ENCODE results near the gene HIF3A.

The HIF3A gene

GRCh38 chr19:46346821-46347571 lies 50.2 kb downstream of the HIF3A start, which contains the start of gene PPP5C:
Gene PPP5C (plus strand): TSS chr19:46347087. CDS start chr19:46347097, 10 bp downstream.
- TF ChIP-seq, protein P1, sequence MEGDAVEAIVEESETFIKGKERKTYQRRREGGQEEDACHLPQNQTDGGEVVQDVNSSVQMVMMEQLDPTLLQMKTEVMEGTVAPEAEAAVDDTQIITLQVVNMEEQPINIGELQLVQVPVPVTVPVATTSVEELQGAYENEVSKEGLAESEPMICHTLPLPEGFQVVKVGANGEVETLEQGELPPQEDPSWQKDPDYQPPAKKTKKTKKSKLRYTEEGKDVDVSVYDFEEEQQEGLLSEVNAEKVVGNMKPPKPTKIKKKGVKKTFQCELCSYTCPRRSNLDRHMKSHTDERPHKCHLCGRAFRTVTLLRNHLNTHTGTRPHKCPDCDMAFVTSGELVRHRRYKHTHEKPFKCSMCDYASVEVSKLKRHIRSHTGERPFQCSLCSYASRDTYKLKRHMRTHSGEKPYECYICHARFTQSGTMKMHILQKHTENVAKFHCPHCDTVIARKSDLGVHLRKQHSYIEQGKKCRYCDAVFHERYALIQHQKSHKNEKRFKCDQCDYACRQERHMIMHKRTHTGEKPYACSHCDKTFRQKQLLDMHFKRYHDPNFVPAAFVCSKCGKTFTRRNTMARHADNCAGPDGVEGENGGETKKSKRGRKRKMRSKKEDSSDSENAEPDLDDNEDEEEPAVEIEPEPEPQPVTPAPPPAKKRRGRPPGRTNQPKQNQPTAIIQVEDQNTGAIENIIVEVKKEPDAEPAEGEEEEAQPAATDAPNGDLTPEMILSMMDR (conservative IDR thresholded peaks at IDR 0.05; ENCODE audit: low read length), result peak; percentile 84
- H3K4me3 ChIP-seq (ENCODE audit: low read length), result peak within 1 kb of the TSS; percentile 94
- DNase-seq (ENCODE audit: low read depth), result peak; percentile 96

DNA sequence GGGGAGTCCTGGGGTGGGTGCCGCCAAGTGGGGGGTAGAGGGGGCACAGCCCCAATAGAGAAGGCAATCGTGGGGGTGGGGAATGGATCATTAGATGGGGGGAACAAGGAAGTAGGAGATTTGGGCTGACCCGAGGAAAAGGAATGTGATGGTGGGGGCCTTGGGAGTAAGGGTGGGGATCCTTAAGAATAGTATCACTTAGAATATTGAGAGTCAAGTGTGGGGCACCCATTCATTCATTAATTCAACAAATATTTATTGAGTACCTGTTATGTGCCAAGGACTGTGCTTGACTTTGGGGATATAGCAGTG lies 50.7 kb downstream of the HIF3A start:
- TF ChIP-seq, protein P1 (conservative IDR thresholded peaks at IDR 0.05; ENCODE audit: low read length), result no peak
- DNase-seq (ENCODE audit: low read depth), result no peak
- H3K4me3 ChIP-seq (ENCODE audit: low read length), result peak overlapping the region; percentile 94

DNA sequence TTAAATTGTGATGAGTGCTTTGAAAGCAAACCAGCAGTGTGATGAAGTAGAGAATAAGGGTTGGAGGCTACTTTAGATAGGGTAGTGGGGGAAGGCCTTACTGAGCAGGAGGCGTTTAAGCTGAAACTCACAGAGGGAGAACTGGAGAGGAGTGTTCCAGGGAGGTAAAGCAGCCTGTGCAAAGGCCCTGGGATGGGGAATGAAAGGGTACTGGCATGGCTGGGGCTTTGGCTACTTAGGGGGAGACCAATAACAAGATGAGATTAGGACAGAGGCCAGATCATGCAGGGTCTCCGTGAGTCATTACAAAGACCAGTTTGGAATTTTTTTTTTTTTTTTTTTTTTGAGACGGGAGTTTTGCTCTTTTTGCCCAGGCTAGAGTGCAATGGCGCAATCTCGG lies 51.1 kb downstream of the HIF3A start:
- peak overlapping the region; percentile 94 for H3K4me3 ChIP-seq (ENCODE audit: low read length)
- TF ChIP-seq, protein P1 (conservative IDR thresholded peaks at IDR 0.05; ENCODE audit: low read length), result no peak
- DNase-seq (ENCODE audit: low read depth), result no peak

DNA sequence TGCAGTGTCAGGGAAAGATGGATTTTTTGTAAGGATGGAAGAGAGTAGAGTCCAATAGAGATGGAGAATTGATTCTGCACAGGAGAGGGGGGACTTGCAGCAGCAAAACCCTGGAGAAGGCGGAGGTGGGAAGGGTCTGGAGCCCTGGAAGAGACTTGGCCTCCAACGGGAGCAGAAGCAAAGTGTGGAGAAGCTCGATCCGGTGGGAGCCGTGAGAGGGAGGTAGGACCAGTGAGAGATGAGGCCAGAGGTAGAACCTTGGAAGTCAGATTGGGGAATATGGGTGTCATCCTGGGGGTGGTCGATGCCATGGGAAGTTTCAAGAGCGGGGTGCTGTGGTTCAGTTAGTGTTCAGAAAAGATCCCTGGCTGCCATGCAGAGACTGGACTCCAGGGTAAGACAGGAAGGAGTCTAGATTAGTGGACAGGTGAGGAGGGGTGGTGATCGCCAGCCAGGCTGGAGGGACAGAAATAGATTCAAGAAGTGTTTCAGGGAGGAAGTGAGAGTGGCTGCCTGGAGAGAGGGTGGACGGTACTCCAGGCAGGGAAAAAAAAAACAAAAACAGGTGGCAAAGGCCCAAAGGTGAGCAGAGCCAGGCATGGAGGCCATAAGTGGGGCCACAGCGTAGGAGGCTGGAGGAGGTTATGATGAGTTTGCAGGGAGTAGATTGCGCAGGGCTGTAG lies 52.6 kb downstream of the HIF3A start:
- H3K4me3 ChIP-seq (ENCODE audit: low read length), result no peak overlapping the region
- no peak for DNase-seq (ENCODE audit: low read depth)
- TF ChIP-seq, protein P1 (conservative IDR thresholded peaks at IDR 0.05; ENCODE audit: low read length), result no peak

DNA sequence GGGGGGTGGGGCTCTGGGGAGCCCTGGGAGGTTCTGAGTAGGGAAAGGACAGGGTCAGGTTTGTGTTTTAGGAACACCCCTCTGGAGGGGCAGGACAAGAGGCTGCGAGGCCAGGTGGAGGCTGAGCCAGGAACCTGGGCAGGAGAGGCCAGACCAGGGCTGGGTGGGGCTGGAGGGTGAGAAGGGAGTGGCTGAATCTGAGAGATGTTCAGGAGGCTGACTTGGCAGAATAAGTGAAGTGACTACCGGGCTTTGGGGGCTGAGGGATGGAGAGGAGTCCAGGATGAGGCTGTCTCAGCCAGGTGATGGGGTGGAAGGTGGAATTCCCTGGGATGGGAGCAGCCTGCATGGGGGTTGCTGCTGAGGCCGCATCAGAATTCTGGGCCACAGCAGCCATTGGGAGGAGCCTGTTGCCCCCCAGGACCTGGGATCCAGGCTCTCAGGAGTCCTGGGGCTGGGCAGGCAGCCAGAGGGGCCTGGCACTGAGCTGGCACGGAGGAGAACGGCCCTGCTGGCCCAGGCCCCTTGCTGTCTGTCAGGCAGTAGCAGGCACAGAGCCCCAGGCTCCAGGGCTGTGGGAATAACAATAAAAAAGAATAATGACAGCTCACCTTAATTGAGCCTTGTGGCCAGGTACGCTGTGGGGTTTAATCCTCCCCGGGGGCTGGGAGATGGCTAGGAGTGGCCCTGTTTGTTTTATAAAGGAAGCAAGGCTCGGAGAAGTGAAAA lies 53.4 kb downstream of the HIF3A start:
- H3K4me3 ChIP-seq (ENCODE audit: low read length), result no peak overlapping the region
- no peak for DNase-seq (ENCODE audit: low read depth)
- TF ChIP-seq, protein P1 (conservative IDR thresholded peaks at IDR 0.05; ENCODE audit: low read length), result no peak

DNA sequence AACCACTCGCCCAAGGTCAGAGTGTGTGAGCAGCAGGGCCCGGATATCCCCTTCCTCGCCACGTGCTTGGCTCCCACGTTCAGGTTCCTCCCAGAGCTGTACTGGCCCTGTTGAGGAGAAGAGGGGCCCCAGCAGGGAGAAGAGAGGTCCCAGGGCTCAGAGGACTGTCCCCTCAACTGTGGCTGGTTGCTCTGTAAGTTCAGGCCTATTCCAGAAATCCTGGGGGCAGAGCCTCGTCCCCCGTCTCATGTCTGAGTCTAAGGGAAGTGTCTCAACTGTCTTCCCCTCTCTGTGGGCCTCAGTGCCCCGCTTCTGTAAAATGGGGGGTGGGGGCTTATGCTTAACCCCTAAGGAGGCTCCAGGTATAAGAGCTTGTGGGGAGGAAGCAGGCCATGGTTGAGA lies 53.9 kb downstream of the HIF3A start:
- no peak for DNase-seq (ENCODE audit: low read depth)
- H3K4me3 ChIP-seq (ENCODE audit: low read length), result no peak overlapping the region
- TF ChIP-seq, protein P1 (conservative IDR thresholded peaks at IDR 0.05; ENCODE audit: low read length), result no peak
